A549 treated with Mapracorat at 1 μM for 4 hours (cell line): ENCODE data around the gene UPF2. TPM values are rescaled to one million over a fixed set of nuclear protein-coding genes. Genes with fewer than 3 reads are reported as not detected.

ENCODE experiments used
- total RNA-seq: library from RNA; stranded (reverse); fragments of 200-300 nt; extraction: Qiagen RNA extraction; gene quantifications from 5 replicates; pipeline ENCODE4 v1.2.3, GENCODE V29; 2022

Gene UPF2
- total RNA-seq: 14.1 to 15.8 TPM (median 14.7 TPM) in 5 replicates

GRCh38 chr10:12042797-12043651 lies at the start of gene UPF2:
Gene UPF2 (minus strand): TSS chr10:12042809. CDS start chr10:12035423, 7,386 bp downstream.

DNA sequence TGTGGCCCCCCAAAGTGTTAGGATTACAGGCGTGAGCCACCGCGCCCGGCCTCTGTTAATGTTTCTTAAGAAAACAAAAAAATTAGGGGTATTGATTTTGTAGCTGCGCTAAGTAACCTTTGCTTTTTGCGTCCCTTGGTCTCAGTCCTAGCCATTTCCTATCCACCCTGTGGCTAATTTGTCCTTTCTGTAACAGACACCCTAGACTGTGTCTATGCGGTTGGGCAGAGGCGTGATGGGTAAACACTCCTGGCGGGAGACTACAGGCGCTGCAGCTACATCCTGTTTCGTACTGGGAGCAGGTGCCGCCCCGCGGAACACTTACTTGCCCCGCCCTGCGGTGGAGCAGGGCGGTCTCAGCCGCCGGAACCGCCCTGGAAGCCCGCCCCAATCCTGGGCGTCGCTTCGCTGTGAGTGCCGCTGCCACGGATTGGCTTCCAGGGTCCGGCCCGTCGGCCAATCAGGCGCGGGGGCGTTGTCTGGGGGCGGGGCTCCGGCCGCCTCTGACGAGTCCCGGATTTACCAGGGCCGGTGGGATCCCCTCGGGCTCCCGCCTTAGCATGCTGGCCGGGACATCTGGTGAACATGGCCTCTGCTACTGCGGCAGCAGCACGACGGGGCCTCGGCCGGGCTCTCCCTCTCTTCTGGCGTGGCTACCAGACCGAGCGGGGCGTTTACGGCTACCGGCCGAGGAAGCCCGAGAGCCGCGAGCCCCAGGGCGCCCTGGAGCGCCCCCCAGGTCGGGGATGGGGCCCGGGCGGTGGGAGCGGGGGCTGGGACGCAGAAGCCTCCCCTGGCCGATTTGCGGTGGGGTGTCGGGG lies 26.1 kb upstream of the UPF2 start, which contains the start of gene DHTKD1:
Gene DHTKD1 (plus strand): TSS at position 506 of the 821 bp plus-strand sequence. CDS start 80 bp downstream, at position 586.

Other genes starting within 250 kb of the UPF2 start
- 31.8 to 48.7 TPM (median 43.6 TPM) in 5 replicates for gene PROSER2, start 219.5 kb downstream of the UPF2 start, total RNA-seq
- gene DHTKD1, start 26.1 kb upstream of the UPF2 start, total RNA-seq: 7.9 to 10.1 TPM (median 8.7 TPM) in 5 replicates
- 11.8 to 15.7 TPM (median 14.2 TPM) in 5 replicates for gene SEC61A2, start 86.9 kb upstream of the UPF2 start, total RNA-seq
- 122 to 168 TPM (median 128 TPM) in 5 replicates for gene NUDT5, start 153.1 kb upstream of the UPF2 start, total RNA-seq
- 122 to 187 TPM (median 127 TPM) in 5 replicates for gene CDC123, start 153.4 kb upstream of the UPF2 start, total RNA-seq